ENCODE data around the gene ITSN2.
"Not testable (repeated sequence)": the region's sequence is repeated elsewhere in the genome, so short reads cannot be mapped to it uniquely, and the experiment has no call there.

Gene ITSN2

GRCh38 chr2:24354395-24354794 is 5.9 kb downstream of the ITSN2 start:
- TF ChIP-seq GATA1 (IDR thresholded peaks at IDR 0.05; ENCODE audit: low read depth, low read length), result no peak
- TF ChIP-seq POLR2A (IDR thresholded peaks at IDR 0.05; ENCODE audit: low read length), result no peak
- no peak for DNase-seq

GRCh38 chr2:24353973-24354372 is 6.4 kb downstream of the ITSN2 start:
- peak; percentile 27 to 75 for DNase-seq
- TF ChIP-seq POLR2A (IDR thresholded peaks at IDR 0.05; ENCODE audit: low read length), result no peak
- TF ChIP-seq GATA1 (IDR thresholded peaks at IDR 0.05; ENCODE audit: low read depth, low read length), result no peak

DNA sequence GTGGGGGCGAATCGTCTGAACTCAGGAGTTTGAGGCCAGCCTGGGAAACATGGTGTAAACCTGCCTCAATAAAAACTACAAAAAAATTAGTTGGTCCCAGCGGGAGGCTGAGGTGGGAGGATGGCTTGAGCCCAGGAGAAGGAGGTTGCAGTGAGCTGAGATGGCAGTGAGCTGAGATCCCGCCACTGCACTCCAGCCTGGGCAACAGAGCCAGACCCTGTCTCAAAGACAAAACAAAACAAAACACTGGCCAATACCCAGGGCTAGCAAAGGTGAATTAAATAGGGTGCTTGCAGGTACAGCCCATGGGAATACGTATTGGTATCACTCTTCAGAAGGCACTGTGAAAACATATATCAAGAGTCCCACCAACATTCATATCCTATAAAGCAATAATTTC is 7.0 kb downstream of the ITSN2 start:
- no peak for DNase-seq
- TF ChIP-seq GATA1 (IDR thresholded peaks at IDR 0.05; ENCODE audit: low read depth, low read length) (no peak), POLR2A (IDR thresholded peaks at IDR 0.05; ENCODE audit: low read length) (no peak)

- no peak for DNase-seq
- no peak for TF ChIP-seq GATA1 (IDR thresholded peaks at IDR 0.05; ENCODE audit: low read depth, low read length)
- TF ChIP-seq POLR2A (IDR thresholded peaks at IDR 0.05; ENCODE audit: low read length), result no peak
These were observed 7.7 kb downstream of the ITSN2 start for GRCh38 chr2:24352664-24353063.

GRCh38 chr2:24351981-24352380 is 8.4 kb downstream of the ITSN2 start:
- DNase-seq, result peak in 1 of 2 experiments; percentile 11
- no peak for TF ChIP-seq GATA1 (IDR thresholded peaks at IDR 0.05; ENCODE audit: low read depth, low read length)
- TF ChIP-seq POLR2A (IDR thresholded peaks at IDR 0.05; ENCODE audit: low read length), result no peak

DNA sequence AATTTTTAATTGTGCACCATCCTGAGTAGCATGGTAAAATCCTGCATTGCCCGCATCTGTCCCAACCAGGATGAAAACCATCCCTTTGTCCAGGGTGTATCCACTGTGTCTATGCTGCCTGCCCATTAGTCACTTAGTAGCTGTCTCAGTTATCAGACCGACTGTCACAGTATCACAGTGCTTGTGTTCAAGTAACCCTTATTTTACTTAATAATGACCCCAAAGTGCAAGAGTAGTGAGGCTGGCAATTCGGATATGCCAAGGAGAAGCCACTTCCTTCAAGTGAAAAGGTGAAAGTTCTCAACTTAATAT is 8.8 kb downstream of the ITSN2 start:
- DNase-seq, result peak; percentile 30 to 39
- TF ChIP-seq POLR2A (IDR thresholded peaks at IDR 0.05; ENCODE audit: low read length), result no peak

GRCh38 chr2:24350826-24351626 is 9.3 kb downstream of the ITSN2 start:
- DNase-seq, result no peak
- no peak for TF ChIP-seq GATA1 (IDR thresholded peaks at IDR 0.05; ENCODE audit: low read depth, low read length)
- TF ChIP-seq POLR2A (IDR thresholded peaks at IDR 0.05; ENCODE audit: low read length), result no peak

DNA sequence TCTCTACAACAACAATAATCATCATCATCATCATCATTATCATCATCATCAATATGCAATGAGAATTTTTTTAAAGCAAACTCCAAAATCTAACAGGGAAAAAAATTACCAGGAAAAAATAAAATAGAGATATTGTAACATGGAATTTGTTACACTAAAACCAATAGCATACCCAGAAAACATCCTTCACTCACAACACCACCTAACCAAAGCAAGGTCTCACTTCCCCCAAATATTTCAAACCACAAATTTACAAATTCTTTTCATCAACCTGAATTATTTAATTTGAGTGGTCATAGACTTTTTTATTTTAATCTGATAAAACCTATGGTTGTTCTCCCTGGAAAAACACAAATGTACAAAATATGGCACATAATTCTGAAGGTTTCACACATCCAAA is 11.2 kb downstream of the ITSN2 start:
- TF ChIP-seq POLR2A (IDR thresholded peaks at IDR 0.05; ENCODE audit: low read length) (no peak), GATA1 (IDR thresholded peaks at IDR 0.05; ENCODE audit: low read depth, low read length) (no peak)
- DNase-seq, result no peak

DNA sequence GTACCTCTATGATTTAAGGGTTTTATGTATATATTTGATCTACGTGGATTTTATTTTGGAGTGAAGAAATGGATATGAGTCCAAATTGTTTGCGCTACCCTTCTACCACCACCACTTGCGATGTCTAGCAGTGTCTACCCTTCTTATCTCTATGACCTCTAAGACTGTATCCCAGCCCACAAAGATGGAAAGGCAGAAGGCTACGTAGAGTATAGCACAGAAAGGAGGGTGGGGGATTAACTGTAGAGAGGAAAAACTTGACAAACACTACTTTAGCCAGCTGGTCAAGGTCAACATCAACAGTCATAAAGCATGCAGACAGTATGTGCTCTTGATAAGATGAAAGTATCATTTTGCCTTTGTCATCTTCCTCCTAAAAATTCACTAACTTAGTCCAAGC is 14.4 kb downstream of the ITSN2 start:
- peak; percentile 33 to 58 for DNase-seq
- no peak for TF ChIP-seq GATA1 (IDR thresholded peaks at IDR 0.05; ENCODE audit: low read depth, low read length)
- TF ChIP-seq POLR2A (IDR thresholded peaks at IDR 0.05; ENCODE audit: low read length), result no peak

- DNase-seq, result no peak
- TF ChIP-seq POLR2A (IDR thresholded peaks at IDR 0.05; ENCODE audit: low read length) (no peak), GATA1 (IDR thresholded peaks at IDR 0.05; ENCODE audit: low read depth, low read length) (no peak)
These were observed 17.0 kb downstream of the ITSN2 start for GRCh38 chr2:24343225-24343882.

DNA sequence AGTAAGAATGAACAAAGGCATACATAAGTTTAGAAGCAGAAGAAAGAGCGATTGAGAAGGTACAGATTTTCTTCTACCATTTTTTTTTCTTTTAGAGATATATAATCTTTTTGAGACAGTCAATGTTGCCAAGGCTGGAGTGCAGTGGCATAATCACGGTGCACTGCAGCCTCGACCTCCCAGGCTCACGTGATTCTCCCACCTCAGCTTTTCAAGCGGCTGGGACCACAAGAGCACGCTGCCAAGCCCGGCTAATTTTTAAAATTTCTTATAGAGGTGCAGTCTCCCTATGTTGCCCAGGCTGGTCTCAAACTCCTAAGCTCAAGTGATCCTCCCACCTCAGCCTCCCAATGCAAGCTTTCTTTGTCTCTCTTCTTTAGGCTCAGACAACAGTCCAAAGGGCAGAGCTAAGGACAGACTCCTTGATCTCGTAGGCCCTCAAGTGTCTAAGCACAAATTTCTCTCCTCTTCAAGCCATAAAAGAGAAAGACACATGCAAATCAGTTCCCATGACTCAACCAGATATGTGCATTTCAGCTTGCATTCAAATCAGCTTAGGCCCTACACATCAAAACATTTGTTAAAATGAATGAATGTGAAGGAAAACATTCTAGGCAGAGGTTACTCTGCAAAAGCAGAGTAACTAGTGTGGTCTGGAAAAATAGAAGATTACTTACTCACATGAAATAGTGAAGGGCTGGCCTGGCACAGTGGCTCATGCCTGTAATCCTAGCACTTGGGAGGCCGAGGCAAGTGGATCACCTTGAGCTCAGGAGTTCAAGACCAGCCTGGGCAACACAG is 18.0 kb downstream of the ITSN2 start:
- TF ChIP-seq POLR2A (IDR thresholded peaks at IDR 0.05; ENCODE audit: low read length), result no peak
- no peak for TF ChIP-seq GATA1 (IDR thresholded peaks at IDR 0.05; ENCODE audit: low read depth, low read length)
- no peak for DNase-seq

DNA sequence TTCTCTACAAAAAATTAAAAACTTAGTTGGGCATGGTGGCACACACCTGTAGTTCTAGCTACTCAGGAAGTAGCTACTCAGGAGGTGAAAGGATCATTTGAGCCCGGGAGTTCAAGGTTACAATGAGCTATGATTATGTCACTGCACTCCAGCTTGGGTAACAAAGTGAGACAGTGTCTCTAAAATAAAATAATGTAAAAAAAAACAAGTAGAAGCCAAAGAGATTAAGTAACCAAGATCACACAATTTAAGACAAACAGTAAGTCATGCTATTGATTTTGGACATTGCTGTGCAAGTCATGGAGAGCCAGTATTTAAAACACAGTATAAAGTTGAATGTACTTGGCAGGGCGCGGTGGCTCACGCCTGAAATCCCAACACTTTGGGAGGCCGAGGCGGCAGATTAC is 20.5 kb downstream of the ITSN2 start:
- TF ChIP-seq POLR2A (IDR thresholded peaks at IDR 0.05; ENCODE audit: low read length) (no peak), GATA1 (IDR thresholded peaks at IDR 0.05; ENCODE audit: low read depth, low read length) (no peak)

GRCh38 chr2:24339098-24339497 is 21.2 kb downstream of the ITSN2 start:
- not testable (repeated sequence) for DNase-seq

More for the DNA sequence above, 20.5 kb downstream of the ITSN2 start:
- no peak for DNase-seq

GRCh38 chr2:24337890-24338289 is 22.4 kb downstream of the ITSN2 start:
- DNase-seq, result peak; percentile 53 to 79
- TF ChIP-seq GATA1 (IDR thresholded peaks at IDR 0.05; ENCODE audit: low read depth, low read length), result no peak
- no peak for TF ChIP-seq POLR2A (IDR thresholded peaks at IDR 0.05; ENCODE audit: low read length)
